Neural cell (in vitro differentiated cells): ENCODE measurements around the gene TOR1A. TPM values are rescaled to one million over a fixed set of nuclear protein-coding genes. Genes with fewer than 3 reads are reported as not detected.

Experiments
- H2AFZ ChIP-seq: fragments of 200-600, 300-800 bp; sonication (generic), shearing (Covaris generic); 2 replicates; pipeline ENCODE4 v1.6.0; 2014; ENCODE audit warnings: low read depth, mild to moderate bottlenecking, antibody characterized with exemption, low read length, moderate library complexity
- H3F3A ChIP-seq: fragments of 200-600 bp; shearing (Covaris generic); 2 replicates; pipeline ENCODE4 v1.6.1; 2016; ENCODE audit warnings: mild to moderate bottlenecking, moderate library complexity, mixed read lengths, antibody characterized with exemption, low read length; ENCODE audit not compliant: insufficient read depth, poor library complexity, severe bottlenecking
- H3K27ac ChIP-seq: fragments of 200-600, 300-800 bp; sonication (generic), shearing (Covaris generic); 2 replicates; pipeline ENCODE4 v1.5.1; 2014; ENCODE audit warnings: mild to moderate bottlenecking, low read length, moderate library complexity
- H3K27me3 ChIP-seq: fragments of 300-800, 200-600 bp; sonication (generic), shearing (Covaris generic); 2 replicates; pipeline ENCODE4 v1.6.0; 2014; ENCODE audit warnings: mild to moderate bottlenecking, low read depth, low read length, moderate library complexity; ENCODE audit not compliant: insufficient read depth
- H3K36me3 ChIP-seq: fragments of 300-800, 200-600 bp; sonication (generic), shearing (Covaris generic); 2 replicates; pipeline ENCODE4 v1.5.1; 2014; ENCODE audit warnings: mild to moderate bottlenecking, antibody characterized with exemption, low read length, moderate library complexity; ENCODE audit not compliant: insufficient read depth
- H3K4me2 ChIP-seq: fragments of 300-800, 200-600 bp; sonication (generic), shearing (Covaris generic); 2 replicates; pipeline ENCODE4 v1.6.0; 2014; ENCODE audit warnings: mild to moderate bottlenecking, low read length
- H3K4me3 ChIP-seq: fragments of 300-800, 200-600 bp; sonication (generic), shearing (Covaris generic); 2 replicates; pipeline ENCODE4 v1.5.1; 2014; ENCODE audit warnings: mild to moderate bottlenecking, low read length, moderate library complexity
- H3K79me2 ChIP-seq: fragments of 200-600 bp; shearing (Covaris generic); replicated peaks from 2 replicates; pipeline ENCODE4 v1.6.0; 2014; ENCODE audit warnings: mild to moderate bottlenecking, low read length, moderate library complexity; ENCODE audit not compliant: insufficient read depth
- H3K9ac ChIP-seq: fragments of 300-800, 200-600 bp; sonication (generic), shearing (Covaris generic); 2 replicates; pipeline ENCODE4 v1.6.1; 2016; ENCODE audit warnings: mild to moderate bottlenecking, low read length, mixed read lengths
- H3K9me2 ChIP-seq: fragments of 200-600 bp; shearing (Covaris generic); 2 replicates; pipeline ENCODE4 v1.6.1; 2016; ENCODE audit warnings: mild to moderate bottlenecking, low read length, mixed read lengths; ENCODE audit not compliant: insufficient read depth
- H3K9me3 ChIP-seq: fragments of 200-600, 300-800 bp; sonication (generic), shearing (Covaris generic); 2 replicates; pipeline ENCODE4 v1.6.1; 2016; ENCODE audit warnings: mild to moderate bottlenecking, mixed run types, low read length, moderate library complexity, mixed read lengths
- H4K20me1 ChIP-seq: fragments of 200-600 bp; shearing (Covaris generic); 2 replicates; pipeline ENCODE4 v1.6.1; 2016; ENCODE audit warnings: mild to moderate bottlenecking, mixed run types; ENCODE audit not compliant: insufficient read depth
- EP300 ChIP-seq: fragments of 450-650 bp; conservative IDR thresholded peaks from 2 replicates; pipeline ENCODE4 v1.6.1; 2014; ENCODE audit warnings: antibody characterized with exemption, mild to moderate bottlenecking, moderate library complexity; ENCODE audit not compliant: poor library complexity, severe bottlenecking
- EZH2 ChIP-seq: fragments of 200-600, 300-800 bp; shearing (Covaris generic), sonication (generic); IDR thresholded peaks from 2 replicates; pipeline ENCODE4 v1.6.1; 2014; ENCODE audit warnings: antibody characterized with exemption, low read length, borderline replicate concordance, mild to moderate bottlenecking; ENCODE audit not compliant: insufficient read depth, poor library complexity, severe bottlenecking
- MXI1 ChIP-seq: fragments of 450-650 bp; conservative IDR thresholded peaks from 2 replicates; pipeline ENCODE4 v1.6.1; 2014; ENCODE audit warnings: antibody characterized with exemption, mild to moderate bottlenecking; ENCODE audit not compliant: poor library complexity, severe bottlenecking
- POLR2AphosphoS5 ChIP-seq: IDR thresholded peaks from 2 replicates; pipeline ENCODE4 v1.6.1; 2012
- RAD21 ChIP-seq: fragments of 450-650 bp; conservative IDR thresholded peaks from 2 replicates; pipeline ENCODE4 v1.6.1; 2014; ENCODE audit warnings: antibody characterized with exemption, mild to moderate bottlenecking, moderate library complexity
- SMC3 ChIP-seq: fragments of 450-650 bp; conservative IDR thresholded peaks from 2 replicates; pipeline ENCODE4 v1.6.1; 2014; ENCODE audit warnings: antibody characterized with exemption, mild to moderate bottlenecking, moderate library complexity; ENCODE audit not compliant: poor library complexity
- TAF1 ChIP-seq: IDR thresholded peaks from 2 replicates; pipeline ENCODE4 v1.6.1; 2012; ENCODE audit warnings: low read depth
- polyA minus RNA-seq: library from RNA; depleted of rRNA, polyadenylated mRNA; stranded (reverse); fragments of >200 nt; gene quantifications from 2 replicates; pipeline ENCODE4 v1.2.3, GENCODE V29; 2014
- polyA plus RNA-seq: library from polyadenylated mRNA; depleted of rRNA; stranded (reverse); fragments of >200 nt; gene quantifications from 2 replicates; pipeline ENCODE4 v1.2.3, GENCODE V29; 2014
- TF ChIP-seq, protein P1 (sequence below): IDR thresholded peaks from 2 replicates; pipeline ENCODE4 v1.6.1; 2012; ENCODE audit warnings: borderline replicate concordance
- TF ChIP-seq, protein P2 (sequence below): fragments of 450-650 bp; IDR thresholded peaks from 2 replicates; pipeline ENCODE4 v1.5.1; 2014; ENCODE audit warnings: antibody characterized with exemption, mild to moderate bottlenecking, moderate library complexity; ENCODE audit not compliant: poor library complexity, severe bottlenecking

TOR1A gene, protein sequence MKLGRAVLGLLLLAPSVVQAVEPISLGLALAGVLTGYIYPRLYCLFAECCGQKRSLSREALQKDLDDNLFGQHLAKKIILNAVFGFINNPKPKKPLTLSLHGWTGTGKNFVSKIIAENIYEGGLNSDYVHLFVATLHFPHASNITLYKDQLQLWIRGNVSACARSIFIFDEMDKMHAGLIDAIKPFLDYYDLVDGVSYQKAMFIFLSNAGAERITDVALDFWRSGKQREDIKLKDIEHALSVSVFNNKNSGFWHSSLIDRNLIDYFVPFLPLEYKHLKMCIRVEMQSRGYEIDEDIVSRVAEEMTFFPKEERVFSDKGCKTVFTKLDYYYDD
- polyA plus RNA-seq, result 56.3 and 61.8 TPM in 2 replicates
- polyA minus RNA-seq, result 45.8 TPM in 2 replicates

DNA sequence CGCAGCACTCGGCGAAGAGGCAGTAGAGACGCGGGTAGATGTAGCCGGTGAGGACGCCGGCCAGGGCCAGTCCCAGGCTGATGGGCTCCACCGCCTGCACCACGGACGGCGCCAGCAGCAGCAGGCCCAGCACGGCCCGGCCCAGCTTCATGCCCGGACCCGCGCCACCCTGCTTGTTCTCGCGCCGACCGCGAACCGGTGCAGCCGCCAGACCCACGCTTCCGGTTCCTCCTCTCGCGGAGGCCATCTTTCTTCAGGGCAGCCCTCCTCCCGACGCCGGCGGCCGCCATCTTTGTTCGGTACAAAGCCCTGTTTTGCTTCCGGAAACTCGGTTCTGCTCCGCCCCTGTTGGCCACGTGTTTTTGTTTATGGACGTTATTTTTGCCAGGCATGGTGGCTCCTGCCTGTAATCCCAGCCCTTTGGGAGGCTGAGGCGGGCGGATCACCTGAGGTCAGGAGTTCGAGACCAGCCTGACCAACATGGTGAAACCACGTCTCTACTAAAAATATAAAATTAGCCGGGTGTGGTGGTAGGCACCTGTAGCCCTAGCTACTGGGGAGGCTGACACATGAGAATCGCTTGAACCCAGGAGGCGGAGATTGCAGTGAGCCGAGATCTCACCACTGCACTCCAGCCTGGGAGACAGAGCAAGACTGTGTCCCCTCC, at the start of gene TOR1A:
Gene TOR1A (minus strand): TSS at position 202 of the 667 bp plus-strand sequence. CDS start 51 bp downstream, at position 151.
- Histone ChIP-seq H3K79me2 (peaks cover 9% of the 10 kb centered on the region), H3K9me2 (no peaks in the 10 kb centered on the region), H3K4me3 (peak within 1 kb of the TSS; percentile 87), H3K27ac (peak within 1 kb of the TSS; percentile 62), H3K9me3 (no peaks in the 10 kb centered on the region), H3K4me2 (peak within 1 kb of the TSS; percentile 51), H3K36me3 (no peaks in the 10 kb centered on the region), H3F3A (no peaks in the 10 kb centered on the region), H2AFZ (peak within 1 kb of the TSS; percentile 88), H3K9ac (peak within 1 kb of the TSS; percentile 83), H4K20me1 (no peaks in the 10 kb centered on the region), H3K27me3 (no peaks in the 10 kb centered on the region)
- TF ChIP-seq MXI1 (peak; percentile 96), TAF1 (peak; percentile 75), SMC3 (peak; percentile 37), RAD21 (no peak), EP300 (peak; percentile 53), POLR2AphosphoS5 (peak; percentile 89), EZH2 (no peak)
- TF ChIP-seq, protein P1, sequence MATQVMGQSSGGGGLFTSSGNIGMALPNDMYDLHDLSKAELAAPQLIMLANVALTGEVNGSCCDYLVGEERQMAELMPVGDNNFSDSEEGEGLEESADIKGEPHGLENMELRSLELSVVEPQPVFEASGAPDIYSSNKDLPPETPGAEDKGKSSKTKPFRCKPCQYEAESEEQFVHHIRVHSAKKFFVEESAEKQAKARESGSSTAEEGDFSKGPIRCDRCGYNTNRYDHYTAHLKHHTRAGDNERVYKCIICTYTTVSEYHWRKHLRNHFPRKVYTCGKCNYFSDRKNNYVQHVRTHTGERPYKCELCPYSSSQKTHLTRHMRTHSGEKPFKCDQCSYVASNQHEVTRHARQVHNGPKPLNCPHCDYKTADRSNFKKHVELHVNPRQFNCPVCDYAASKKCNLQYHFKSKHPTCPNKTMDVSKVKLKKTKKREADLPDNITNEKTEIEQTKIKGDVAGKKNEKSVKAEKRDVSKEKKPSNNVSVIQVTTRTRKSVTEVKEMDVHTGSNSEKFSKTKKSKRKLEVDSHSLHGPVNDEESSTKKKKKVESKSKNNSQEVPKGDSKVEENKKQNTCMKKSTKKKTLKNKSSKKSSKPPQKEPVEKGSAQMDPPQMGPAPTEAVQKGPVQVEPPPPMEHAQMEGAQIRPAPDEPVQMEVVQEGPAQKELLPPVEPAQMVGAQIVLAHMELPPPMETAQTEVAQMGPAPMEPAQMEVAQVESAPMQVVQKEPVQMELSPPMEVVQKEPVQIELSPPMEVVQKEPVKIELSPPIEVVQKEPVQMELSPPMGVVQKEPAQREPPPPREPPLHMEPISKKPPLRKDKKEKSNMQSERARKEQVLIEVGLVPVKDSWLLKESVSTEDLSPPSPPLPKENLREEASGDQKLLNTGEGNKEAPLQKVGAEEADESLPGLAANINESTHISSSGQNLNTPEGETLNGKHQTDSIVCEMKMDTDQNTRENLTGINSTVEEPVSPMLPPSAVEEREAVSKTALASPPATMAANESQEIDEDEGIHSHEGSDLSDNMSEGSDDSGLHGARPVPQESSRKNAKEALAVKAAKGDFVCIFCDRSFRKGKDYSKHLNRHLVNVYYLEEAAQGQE, result peak; percentile 78
- TF ChIP-seq, protein P2, sequence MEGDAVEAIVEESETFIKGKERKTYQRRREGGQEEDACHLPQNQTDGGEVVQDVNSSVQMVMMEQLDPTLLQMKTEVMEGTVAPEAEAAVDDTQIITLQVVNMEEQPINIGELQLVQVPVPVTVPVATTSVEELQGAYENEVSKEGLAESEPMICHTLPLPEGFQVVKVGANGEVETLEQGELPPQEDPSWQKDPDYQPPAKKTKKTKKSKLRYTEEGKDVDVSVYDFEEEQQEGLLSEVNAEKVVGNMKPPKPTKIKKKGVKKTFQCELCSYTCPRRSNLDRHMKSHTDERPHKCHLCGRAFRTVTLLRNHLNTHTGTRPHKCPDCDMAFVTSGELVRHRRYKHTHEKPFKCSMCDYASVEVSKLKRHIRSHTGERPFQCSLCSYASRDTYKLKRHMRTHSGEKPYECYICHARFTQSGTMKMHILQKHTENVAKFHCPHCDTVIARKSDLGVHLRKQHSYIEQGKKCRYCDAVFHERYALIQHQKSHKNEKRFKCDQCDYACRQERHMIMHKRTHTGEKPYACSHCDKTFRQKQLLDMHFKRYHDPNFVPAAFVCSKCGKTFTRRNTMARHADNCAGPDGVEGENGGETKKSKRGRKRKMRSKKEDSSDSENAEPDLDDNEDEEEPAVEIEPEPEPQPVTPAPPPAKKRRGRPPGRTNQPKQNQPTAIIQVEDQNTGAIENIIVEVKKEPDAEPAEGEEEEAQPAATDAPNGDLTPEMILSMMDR, result no peak

- Histone ChIP-seq H3K79me2 (no peaks in the 10 kb centered on the region), H3K27ac (no peak overlapping the region), H2AFZ (no peak overlapping the region), H3K4me2 (no peak overlapping the region), H3F3A (no peaks in the 10 kb centered on the region), H3K36me3 (no peaks in the 10 kb centered on the region), H4K20me1 (no peaks in the 10 kb centered on the region), H3K4me3 (no peak overlapping the region), H3K9ac (no peak overlapping the region), H3K9me2 (no peaks in the 10 kb centered on the region), H3K9me3 (no peaks in the 10 kb centered on the region), H3K27me3 (no peaks in the 10 kb centered on the region)
- no peak for TF ChIP-seq MXI1
- no peak for TF ChIP-seq RAD21
- TF ChIP-seq EP300, result no peak
- TF ChIP-seq EZH2, result no peak
- TF ChIP-seq POLR2AphosphoS5, result no peak
- no peak for TF ChIP-seq TAF1
- TF ChIP-seq, protein P1, result no peak
- no peak for TF ChIP-seq SMC3
- TF ChIP-seq, protein P2, result no peak
These were observed 47.1 kb upstream of the TOR1A start for GRCh38 chr9:129871046-129871445.
